ENCODE data around the gene MIPOL1. TPM values are rescaled to one million over a fixed set of nuclear protein-coding genes. Genes with fewer than 3 reads are reported as not detected.

MIPOL1 gene
- total and polyA plus RNA-seq, 9 of the 15 experiments (the other 6 are each of a cell fraction or from before 2014, with no cell fraction given) = 6.7 to 21.9 (median 12.4) TPM

GRCh38 chr14:37515771-37516170 lies 318.0 kb downstream of the MIPOL1 start:
- H3K4me1 ChIP-seq (replicated peaks in 1 of 2; ENCODE audit: control insufficient read depth in 2 of 2, insufficient read depth in 2 of 2, low read length in 2 of 2) = no peaks in the 10 kb centered on the region
- no peaks in the 10 kb centered on the region for H3K36me3 ChIP-seq (ENCODE audit: control insufficient read depth, insufficient read depth, low read length)
- no TSS peak for BruUV-seq (replicated peaks)
- no peak overlapping the region for H3K27ac ChIP-seq (ENCODE audit: extremely low read depth, low read depth, low read length)
- 83% methylated on average over 3 of the region's 3 CpGs for WGBS (ENCODE audit: insufficient coverage, low coverage, missing lambda C conversion rate)
- no peak overlapping the region for H2AFZ ChIP-seq (ENCODE audit: low read depth, low read length)
- POLR2A ChIA-PET = no interaction called here
- H4K20me1 ChIP-seq (replicated peaks; ENCODE audit: control insufficient read depth, insufficient read depth, low read length) = no peaks in the 10 kb centered on the region
- intact Hi-C loops (cut with micrococcal nuclease) (no loop called here), in situ Hi-C loops (cut with MboI) (no loop called here)
- FAIRE-seq (no peak), DNase-seq (ENCODE audit: extremely low read depth in 1 of 4, low spot score in 3 of 4) (no peak), ATAC-seq (no peak)
- H3K9me3 ChIP-seq (replicated peaks; ENCODE audit: control insufficient read depth, insufficient read depth, low read depth, low read length) = no peaks in the 10 kb centered on the region
- H3K4me3 ChIP-seq = no peak overlapping the region
- CTCF ChIA-PET (ENCODE audit: low intra/inter-chr PET ratio) = no interaction called here
- no peak overlapping the region for H3K4me2 ChIP-seq (ENCODE audit: insufficient read depth, low read length)
- no peak overlapping the region for H3K9ac ChIP-seq (ENCODE audit: insufficient read depth in 1 of 2, low read depth in 2 of 2, low read length in 2 of 2)
- no peaks in the 10 kb centered on the region for H3K27me3 ChIP-seq (ENCODE audit: control insufficient read depth in 2 of 2, insufficient read depth in 2 of 2, low read length in 2 of 2)
- H3K9me1 ChIP-seq (ENCODE audit: control insufficient read depth, insufficient read depth, low read length) = no peaks in the 10 kb centered on the region
- no peaks in the 10 kb centered on the region for H3K79me2 ChIP-seq (ENCODE audit: control insufficient read depth, insufficient read depth, low read length)
- TF ChIP-seq ZNF3 (CRISPR knock-in tag; IDR thresholded peaks at IDR 0.05) (no peak), ZKSCAN3 (CRISPR knock-in tag; IDR thresholded peaks at IDR 0.05) (no peak), MIER1 (IDR thresholded peaks at IDR 0.05; ENCODE audit: low read depth) (no peak), ZNF165 (CRISPR knock-in tag; IDR thresholded peaks at IDR 0.05; ENCODE audit: borderline replicate concordance) (no peak), ZNF445 (CRISPR knock-in tag; IDR thresholded peaks at IDR 0.05; ENCODE audit: low read depth) (no peak), SPI1 (IDR thresholded peaks at IDR 0.05; ENCODE audit: borderline replicate concordance, low read depth, low read length) (no peak), XRCC5 (IDR thresholded peaks at IDR 0.05; ENCODE audit: low read depth, low read length) (no peak), TEAD2 (tag; IDR thresholded peaks at IDR 0.05) (no peak)
- TF ChIP-seq, protein P1, sequence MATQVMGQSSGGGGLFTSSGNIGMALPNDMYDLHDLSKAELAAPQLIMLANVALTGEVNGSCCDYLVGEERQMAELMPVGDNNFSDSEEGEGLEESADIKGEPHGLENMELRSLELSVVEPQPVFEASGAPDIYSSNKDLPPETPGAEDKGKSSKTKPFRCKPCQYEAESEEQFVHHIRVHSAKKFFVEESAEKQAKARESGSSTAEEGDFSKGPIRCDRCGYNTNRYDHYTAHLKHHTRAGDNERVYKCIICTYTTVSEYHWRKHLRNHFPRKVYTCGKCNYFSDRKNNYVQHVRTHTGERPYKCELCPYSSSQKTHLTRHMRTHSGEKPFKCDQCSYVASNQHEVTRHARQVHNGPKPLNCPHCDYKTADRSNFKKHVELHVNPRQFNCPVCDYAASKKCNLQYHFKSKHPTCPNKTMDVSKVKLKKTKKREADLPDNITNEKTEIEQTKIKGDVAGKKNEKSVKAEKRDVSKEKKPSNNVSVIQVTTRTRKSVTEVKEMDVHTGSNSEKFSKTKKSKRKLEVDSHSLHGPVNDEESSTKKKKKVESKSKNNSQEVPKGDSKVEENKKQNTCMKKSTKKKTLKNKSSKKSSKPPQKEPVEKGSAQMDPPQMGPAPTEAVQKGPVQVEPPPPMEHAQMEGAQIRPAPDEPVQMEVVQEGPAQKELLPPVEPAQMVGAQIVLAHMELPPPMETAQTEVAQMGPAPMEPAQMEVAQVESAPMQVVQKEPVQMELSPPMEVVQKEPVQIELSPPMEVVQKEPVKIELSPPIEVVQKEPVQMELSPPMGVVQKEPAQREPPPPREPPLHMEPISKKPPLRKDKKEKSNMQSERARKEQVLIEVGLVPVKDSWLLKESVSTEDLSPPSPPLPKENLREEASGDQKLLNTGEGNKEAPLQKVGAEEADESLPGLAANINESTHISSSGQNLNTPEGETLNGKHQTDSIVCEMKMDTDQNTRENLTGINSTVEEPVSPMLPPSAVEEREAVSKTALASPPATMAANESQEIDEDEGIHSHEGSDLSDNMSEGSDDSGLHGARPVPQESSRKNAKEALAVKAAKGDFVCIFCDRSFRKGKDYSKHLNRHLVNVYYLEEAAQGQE (IDR thresholded peaks at IDR 0.05; ENCODE audit: borderline replicate concordance) = no peak
- TF ChIP-seq, protein P1 (CRISPR knock-in tag; IDR thresholded peaks at IDR 0.05; ENCODE audit: low read depth) = no peak
- TF ChIP-seq, protein P2, sequence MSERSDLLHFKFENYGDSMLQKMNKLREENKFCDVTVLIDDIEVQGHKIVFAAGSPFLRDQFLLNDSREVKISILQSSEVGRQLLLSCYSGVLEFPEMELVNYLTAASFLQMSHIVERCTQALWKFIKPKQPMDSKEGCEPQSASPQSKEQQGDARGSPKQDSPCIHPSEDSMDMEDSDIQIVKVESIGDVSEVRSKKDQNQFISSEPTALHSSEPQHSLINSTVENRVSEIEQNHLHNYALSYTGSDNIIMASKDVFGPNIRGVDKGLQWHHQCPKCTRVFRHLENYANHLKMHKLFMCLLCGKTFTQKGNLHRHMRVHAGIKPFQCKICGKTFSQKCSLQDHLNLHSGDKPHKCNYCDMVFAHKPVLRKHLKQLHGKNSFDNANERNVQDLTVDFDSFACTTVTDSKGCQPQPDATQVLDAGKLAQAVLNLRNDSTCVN (CRISPR knock-in tag; IDR thresholded peaks at IDR 0.05) = no peak
- TF ChIP-seq, protein P3, sequence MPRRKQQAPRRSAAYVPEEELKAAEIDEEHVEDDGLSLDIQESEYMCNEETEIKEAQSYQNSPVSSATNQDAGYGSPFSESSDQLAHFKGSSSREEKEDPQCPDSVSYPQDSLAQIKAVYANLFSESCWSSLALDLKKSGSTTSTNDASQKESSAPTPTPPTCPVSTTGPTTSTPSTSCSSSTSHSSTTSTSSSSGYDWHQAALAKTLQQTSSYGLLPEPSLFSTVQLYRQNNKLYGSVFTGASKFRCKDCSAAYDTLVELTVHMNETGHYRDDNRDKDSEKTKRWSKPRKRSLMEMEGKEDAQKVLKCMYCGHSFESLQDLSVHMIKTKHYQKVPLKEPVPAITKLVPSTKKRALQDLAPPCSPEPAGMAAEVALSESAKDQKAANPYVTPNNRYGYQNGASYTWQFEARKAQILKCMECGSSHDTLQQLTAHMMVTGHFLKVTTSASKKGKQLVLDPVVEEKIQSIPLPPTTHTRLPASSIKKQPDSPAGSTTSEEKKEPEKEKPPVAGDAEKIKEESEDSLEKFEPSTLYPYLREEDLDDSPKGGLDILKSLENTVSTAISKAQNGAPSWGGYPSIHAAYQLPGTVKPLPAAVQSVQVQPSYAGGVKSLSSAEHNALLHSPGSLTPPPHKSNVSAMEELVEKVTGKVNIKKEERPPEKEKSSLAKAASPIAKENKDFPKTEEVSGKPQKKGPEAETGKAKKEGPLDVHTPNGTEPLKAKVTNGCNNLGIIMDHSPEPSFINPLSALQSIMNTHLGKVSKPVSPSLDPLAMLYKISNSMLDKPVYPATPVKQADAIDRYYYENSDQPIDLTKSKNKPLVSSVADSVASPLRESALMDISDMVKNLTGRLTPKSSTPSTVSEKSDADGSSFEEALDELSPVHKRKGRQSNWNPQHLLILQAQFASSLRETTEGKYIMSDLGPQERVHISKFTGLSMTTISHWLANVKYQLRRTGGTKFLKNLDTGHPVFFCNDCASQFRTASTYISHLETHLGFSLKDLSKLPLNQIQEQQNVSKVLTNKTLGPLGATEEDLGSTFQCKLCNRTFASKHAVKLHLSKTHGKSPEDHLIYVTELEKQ (CRISPR knock-in tag; IDR thresholded peaks at IDR 0.05) = no peak

All from K562 (cell line).